ENCODE measurements around the gene ARHGAP15.

DNA sequence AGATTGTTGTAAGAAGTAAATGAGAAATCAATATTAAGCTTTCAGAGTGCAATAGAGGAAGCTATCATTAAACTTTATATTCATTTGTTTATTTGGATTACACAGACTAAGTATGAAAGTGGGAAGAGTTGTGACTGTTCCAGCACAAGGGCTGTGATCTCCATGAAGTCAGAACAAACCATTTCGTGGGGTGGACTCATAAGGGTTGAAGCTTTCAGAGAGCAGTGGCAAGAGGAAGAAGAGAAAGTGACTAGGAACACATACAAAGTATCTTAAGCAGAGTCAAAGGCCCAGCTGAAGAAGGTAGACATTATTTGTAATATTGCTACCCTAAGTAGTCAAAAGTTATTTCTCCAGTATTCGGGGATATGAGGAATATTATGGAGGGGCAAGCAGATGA lies 117.0 kb downstream of the ARHGAP15 start:
- TF ChIP-seq CTCF (IDR thresholded peaks at IDR 0.05), result no peak
- no peak for TF ChIP-seq POLR2A (IDR thresholded peaks at IDR 0.05)
